Suprapubic skin (tissue), 4 donors: ENCODE measurements around the gene TEDC1.

ENCODE experiments used
- CTCF ChIP-seq, 2 donors: fragments of 200-600 bp in 1 of 2; fragments of 450-650 bp in 1 of 2; sonication (generic) in 1 of 2; IDR thresholded peaks; one replicate each; pipeline ENCODE4 v1.5.1; 2016 to 2019; ENCODE audit warnings: antibody characterized with exemption in 2 of 2, mild to moderate bottlenecking in 1 of 2, moderate library complexity in 1 of 2
- POLR2A ChIP-seq, 2 donors: fragments of 450-650 bp; IDR thresholded peaks; one replicate each; pipeline ENCODE4 v1.6.1; 2017; ENCODE audit warnings: antibody characterized with exemption in 2 of 2, mild to moderate bottlenecking in 2 of 2, moderate library complexity in 2 of 2
- POLR2AphosphoS5 ChIP-seq, 3 donors: sonication (generic); formaldehyde crosslinking; IDR thresholded peaks; one replicate each; pipeline ENCODE4 v1.6.1; 2017; ENCODE audit warnings: antibody characterized with exemption in 3 of 3

DNA sequence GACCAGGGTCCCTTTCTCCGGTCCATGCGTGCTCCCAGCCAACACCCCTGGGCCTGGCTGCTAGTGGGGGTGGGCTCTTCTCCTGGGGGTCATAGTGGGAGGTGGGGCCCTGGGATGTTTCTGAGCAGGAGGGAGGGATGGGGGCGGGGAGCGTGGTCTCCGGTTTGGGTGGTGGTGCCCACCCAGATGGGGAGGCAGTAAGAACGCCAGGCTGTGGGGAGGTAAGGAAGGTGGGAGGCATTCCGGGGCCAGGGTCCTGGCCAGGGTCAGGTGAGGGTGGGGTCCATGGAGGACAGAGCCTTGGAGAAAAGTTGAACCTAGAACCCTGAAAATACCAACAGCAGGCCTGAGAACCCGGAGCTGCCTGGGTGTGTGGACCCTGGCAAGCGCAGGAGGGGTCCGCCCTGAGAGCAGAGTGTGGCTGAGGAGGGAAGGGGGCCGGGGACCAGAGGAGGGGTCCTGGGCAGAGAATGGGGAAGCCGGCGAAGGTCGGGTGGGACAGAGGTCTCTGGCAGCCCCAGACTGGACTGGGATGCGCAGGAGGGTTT is 10.8 kb upstream of the TEDC1 start:
- TF ChIP-seq POLR2AphosphoS5 (IDR thresholded peaks at IDR 0.05) (no peak), CTCF (IDR thresholded peaks at IDR 0.05) (no peak), POLR2A (IDR thresholded peaks at IDR 0.05) (no peak)
